GM18499 (cell line): Measurements from ENCODE around the gene SMC5.
"Not testable (repeated sequence)": the region's sequence is repeated elsewhere in the genome, so short reads cannot be mapped to it uniquely, and the experiment has no call there.

Source experiments
- ATAC-seq: cut with Tn5 transposase; IDR thresholded peaks from one replicate; pipeline ENCODE4 v1.9.1; 2021; ENCODE audit warnings: moderate number of reproducible peaks; ENCODE audit not compliant: insufficient read depth, unreplicated experiment

The SMC5 gene

DNA sequence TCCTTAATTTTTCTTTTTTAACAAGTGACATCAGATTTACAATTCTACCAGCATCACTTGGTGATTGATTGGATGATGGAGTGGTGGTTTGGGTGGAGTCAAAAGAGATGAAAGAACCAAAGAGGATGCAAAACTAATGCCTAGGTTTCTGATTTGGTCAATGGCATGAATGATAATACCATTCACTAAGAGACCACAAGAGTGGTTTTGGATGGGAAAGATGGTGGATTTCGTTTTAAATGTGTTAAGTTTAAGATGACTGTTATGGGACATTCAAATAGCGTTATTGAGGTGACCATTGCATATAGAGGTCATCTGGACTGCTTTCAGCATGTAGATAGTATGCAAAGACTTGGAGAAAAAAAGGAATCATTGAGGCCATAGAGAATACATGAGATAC, 3.6 kb downstream of the SMC5 start:
- no peak for ATAC-seq

- ATAC-seq, result no peak
Observed at GRCh38 chr9:70262948-70263347, 4.2 kb downstream of the SMC5 start.

DNA sequence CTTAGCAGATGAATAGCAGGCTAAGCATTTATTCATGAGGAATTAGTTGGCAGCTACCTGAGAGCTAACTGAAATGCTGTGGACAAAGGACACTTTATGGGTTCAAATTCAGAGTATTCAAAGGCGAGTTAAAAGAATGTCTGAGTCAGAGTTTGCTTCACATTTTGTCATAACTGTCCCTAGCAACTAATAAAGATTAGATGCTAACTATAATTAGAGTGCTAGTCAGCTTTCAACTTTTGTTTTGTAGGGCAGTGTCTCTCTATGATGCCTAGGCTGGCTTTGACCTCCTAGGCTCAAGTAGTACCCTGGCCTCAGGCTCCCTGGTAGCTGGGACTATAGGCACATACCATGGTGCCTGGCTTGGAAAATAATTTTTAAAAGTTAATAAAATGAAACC, 4.6 kb downstream of the SMC5 start:
- ATAC-seq, result no peak

GRCh38 chr9:70278305-70278704, 19.5 kb downstream of the SMC5 start:
- no peak for ATAC-seq

- ATAC-seq, result no peak
Observed at GRCh38 chr9:70283848-70284247, 25.1 kb downstream of the SMC5 start.

- no peak for ATAC-seq
Observed at GRCh38 chr9:70285246-70285645, 26.5 kb downstream of the SMC5 start.

- ATAC-seq, result no peak
Observed at GRCh38 chr9:70285981-70286598, 27.3 kb downstream of the SMC5 start.

DNA sequence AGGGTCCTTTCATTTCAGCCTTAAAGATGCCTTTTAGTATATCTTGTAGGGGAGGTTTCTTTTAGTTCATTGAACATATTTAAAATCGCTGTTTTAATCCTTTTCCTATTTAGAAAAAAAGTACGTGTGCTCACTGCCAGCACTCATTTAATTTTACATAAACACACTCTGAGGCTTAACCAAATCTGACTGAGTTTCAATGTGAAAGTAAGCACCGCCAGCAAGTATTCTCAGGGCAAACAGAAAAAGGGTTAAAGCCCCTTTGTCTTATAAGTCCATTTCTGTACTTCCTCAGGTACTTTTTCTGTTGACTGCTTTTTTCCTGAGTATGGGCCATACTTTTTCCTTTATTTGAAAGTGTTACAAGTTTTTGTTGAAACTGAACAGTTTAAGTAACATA, 31.8 kb downstream of the SMC5 start:
- no peak for ATAC-seq

DNA sequence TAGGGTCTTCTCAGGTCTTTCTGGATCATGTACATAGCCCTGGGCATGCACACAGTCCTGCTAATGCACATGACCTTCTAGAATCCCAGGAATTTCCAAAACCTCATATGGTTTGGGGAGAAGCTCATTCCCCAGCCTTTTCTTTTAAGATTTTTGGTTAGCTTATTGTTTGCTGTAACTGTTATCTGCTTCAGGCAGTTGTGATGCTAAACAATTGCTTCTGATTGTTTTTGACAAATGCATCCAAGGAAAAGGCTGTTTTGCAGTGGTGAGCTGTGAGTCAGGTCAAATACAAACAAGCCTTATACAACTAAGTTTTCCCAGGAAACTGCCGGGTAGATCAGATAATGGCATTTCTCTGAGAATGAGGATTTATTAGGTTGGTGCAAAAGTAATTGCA, 32.7 kb downstream of the SMC5 start:
- no peak for ATAC-seq

- ATAC-seq, result no peak
Observed at GRCh38 chr9:70292253-70292652, 33.5 kb downstream of the SMC5 start.

DNA sequence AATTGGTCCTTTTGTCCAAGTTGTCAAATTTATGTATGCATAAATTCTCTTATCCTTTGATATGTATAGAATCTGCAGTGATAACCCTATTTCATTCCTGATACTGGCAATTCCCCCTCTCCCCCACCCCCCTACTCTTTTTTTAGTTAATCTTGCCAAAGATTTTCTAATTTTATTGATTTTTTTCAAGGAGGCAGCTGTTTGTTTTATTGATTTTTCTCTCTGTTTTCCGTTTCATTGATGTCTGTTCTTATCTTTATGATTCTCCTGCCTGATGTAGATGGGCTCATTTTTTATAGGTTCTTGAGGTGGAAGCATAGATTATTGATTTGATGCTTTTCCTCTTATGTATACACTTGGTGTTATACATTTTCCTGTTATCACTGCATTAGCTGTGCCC, 34.4 kb downstream of the SMC5 start:
- ATAC-seq, result no peak

GRCh38 chr9:70297141-70297540, 38.4 kb downstream of the SMC5 start:
- no peak for ATAC-seq

- ATAC-seq, result no peak
Observed at GRCh38 chr9:70298245-70298771, 39.5 kb downstream of the SMC5 start.

GRCh38 chr9:70303268-70303667, 44.5 kb downstream of the SMC5 start:
- ATAC-seq, result no peak

DNA sequence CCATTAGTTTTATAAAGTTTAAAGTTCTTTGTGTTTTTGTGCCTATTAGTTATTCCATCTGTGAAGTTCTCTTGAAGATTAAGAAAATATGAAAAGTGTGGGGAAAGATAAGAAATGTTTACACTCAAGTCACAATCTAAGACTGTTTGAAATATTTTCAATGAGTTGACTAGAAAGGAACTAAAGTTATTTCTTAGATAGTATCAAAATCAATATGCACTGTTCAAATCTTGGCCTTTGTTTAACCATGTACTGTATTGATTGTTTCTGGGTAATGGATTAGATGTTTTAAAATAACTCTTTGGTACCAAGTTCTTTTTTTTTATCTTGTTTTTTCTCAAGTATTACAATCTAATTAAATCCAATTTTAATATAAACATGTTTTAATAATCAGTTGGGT, 46.0 kb downstream of the SMC5 start:
- ATAC-seq, result no peak

GRCh38 chr9:70315389-70315788, 56.6 kb downstream of the SMC5 start:
- no peak for ATAC-seq

DNA sequence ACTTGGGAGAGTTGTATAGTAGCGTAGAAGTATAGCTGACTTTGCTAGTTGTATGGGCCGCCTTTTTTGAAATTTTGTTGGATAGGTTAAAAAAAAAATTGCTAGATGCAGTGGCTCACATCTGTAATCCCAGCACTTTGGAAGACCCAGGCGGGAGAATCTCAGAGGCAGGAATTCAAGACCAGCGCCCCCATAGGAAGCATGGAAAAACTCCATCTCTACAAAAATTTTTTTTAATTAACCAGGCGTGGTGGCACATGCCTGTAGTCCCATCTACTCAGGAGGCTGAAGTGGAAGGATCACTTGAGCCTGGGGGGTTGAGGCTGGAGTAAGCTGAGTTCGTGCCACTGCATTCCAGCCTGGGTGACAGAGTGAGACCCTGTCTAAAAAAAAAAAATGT, 59.2 kb downstream of the SMC5 start:
- ATAC-seq, result no peak

DNA sequence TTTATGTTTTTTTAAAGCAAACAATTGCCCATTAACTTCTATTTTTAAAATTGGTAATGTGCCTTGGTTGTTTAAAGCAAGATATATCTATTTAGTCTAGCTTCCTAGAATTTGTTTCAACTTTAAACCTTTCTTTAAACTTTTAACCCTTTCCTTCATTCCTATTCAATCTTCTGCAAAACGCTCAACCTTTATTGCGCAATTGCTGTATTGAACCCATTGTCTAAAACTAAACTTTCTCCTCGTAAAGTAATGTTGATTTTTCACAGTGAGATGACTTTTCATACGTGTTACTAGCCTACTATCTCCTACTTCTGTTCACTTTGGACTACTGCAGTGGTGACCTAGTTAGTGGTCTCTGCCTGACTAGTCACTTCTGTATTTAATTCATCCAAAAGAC, 63.3 kb downstream of the SMC5 start:
- ATAC-seq, result no peak

- ATAC-seq, result no peak
Observed at GRCh38 chr9:70324963-70325362, 66.2 kb downstream of the SMC5 start.

GRCh38 chr9:70328625-70329024, 69.8 kb downstream of the SMC5 start:
- not testable (repeated sequence) for ATAC-seq

DNA sequence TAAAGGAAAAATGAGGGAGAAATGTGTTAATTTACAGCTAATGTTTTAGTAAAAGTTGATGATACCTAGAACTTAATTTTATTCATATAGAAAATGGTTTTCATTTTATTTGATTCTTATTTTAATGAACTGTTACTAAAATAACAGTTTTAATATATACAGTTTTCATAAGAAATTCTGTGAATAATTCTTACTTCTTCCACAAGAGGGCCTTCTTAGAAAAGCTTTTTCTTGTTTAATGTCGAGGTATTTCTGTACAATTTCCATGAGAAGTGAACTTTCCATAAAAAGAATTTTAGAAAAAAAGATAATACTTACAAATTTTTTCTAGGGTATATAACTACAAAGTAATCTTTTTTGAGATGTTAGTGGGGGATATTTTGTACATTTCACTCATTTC, 81.8 kb downstream of the SMC5 start:
- ATAC-seq, result no peak

DNA sequence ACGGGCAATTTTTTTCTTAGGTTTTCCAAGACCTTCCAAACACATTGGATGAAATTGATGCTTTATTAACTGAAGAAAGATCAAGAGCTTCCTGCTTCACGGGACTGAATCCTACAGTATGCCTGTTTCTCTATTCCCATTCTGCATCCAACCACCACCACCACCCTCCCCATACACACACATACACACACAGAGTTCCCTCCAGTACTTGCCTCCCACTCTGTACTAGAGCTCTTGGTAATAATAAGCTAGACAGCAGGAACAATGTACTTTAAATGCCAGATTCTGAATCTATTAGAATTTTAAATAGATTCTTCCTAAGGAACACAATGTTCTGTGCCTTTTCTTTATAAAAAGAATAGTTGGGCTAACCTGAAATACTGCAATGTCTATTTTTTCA, 88.3 kb downstream of the SMC5 start:
- no peak for ATAC-seq

- no peak for ATAC-seq
Observed at GRCh38 chr9:70352356-70352755, 93.6 kb downstream of the SMC5 start.
